ENCODE data around the gene SPDL1.
A peak's percentile ranks its signal among the peaks of the same experiment; 100 is the strongest.

Gene SPDL1

DNA sequence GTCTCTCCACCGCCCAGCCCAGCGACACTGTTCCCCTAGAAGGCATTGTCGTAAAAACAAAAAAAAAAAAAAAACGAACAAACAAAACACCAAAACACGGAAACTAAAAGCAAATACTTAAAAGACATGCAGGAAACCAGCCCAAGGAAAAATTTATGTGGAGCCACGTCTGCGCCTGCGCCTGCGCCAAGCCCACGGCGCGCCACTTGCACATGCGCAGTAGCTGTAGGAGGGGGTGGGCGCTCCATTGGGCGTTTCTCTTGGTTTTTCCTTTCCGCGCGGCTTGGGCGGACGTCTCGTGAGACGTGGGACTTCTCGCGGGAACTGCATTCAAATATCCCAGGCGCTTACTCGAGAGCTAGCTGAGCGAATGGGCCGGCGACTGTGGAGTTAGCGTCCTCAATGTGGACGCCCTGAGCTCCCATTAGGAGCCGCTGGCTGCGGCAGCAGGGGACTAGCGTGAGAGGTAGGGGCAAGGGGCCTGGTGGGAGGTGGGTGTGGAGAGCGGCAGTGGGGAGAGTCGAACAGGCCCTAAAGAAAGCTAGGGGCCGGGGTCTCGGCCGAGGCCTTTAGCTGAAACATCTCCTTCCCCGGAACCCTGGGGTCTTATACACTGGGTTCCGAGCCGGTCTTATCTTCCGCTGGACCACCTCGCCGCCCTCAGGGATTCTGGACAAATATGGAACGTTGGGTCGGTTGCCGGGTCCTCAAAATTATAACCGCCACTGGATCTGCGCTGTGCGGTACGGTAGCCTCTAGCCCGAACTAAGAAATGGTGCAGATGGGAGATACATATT, at the start of gene SPDL1:
SPDL1 (plus strand) TSS at position 350 of the 797 bp plus-strand sequence. CDS start 4,644 bp downstream, outside the sequence.
- peak; percentile 92 for DNase-seq

- no peak for DNase-seq
Measured at GRCh38 chr5:169534311-169534880, 49.2 kb upstream of the SPDL1 start.

GRCh38 chr5:169534939-169535338, 48.6 kb upstream of the SPDL1 start:
- no peak for DNase-seq

DNA sequence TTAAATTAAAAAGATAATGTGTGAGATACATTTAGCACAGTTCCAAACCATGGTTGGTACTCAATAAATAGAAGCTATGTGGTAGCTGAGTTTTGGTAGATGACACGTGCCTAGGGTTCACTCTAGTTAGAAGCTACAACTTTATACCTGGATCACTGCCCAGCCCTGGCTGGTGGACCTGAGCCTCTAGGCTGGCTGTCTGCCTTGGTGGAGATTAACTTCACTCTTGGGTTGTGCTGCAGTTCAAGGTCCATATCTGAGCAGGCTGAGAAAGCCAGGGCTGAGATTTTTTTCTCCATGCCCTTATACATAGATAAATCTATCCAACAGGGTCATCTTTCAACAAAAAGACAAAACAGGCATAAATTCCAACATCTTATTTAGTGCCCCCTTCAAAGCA, 44.6 kb upstream of the SPDL1 start:
- no peak for DNase-seq

DNA sequence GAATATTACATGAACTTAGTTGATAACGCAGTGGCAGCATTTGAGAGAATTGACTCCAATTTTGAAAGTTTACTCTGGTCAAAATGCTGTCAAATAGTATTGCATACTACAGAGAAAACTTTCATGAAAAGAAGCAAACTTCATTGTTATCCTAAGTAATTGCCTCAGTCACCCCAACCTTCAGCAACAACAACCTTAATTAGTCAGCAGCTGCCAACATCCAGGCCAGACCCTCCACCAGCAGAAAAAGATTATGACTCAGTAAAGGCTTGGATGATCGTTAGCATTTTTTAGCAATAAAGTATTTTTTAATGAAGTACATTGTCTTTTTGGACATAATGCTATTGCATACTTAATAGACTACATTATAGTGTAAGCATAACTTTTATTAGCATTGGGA, 40.8 kb upstream of the SPDL1 start:
- no peak for DNase-seq

DNA sequence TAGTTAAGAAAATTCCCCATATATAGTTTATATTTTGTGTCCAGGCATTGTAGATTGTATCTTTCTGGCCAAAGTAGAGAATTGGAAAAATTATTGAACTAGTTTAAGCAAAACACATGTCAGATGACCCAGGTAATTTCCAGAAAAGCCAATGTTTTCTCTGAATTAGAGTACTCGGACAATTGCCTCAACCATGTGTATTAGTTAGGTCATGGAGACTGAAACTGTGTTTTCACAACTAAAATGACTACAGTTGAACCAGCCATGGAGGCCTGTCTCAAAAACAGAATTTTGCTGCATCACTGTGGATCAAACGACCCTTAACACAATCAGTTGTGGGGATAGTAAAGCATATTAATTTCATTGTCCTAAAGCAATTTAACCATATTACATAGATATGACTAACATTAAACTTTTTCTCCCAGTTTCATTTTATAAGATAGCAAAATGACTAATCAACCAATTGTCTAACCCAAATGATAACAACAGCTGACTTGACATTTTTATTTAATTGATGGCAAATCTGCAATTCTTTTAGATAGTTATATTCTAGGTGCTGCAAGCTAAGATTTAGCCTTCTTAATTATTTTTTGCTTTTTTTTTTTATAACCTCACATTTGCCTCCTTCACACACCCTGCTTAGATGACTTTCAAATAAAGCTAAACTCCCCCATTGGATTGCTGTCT, 39.2 kb upstream of the SPDL1 start:
- no peak for DNase-seq

DNA sequence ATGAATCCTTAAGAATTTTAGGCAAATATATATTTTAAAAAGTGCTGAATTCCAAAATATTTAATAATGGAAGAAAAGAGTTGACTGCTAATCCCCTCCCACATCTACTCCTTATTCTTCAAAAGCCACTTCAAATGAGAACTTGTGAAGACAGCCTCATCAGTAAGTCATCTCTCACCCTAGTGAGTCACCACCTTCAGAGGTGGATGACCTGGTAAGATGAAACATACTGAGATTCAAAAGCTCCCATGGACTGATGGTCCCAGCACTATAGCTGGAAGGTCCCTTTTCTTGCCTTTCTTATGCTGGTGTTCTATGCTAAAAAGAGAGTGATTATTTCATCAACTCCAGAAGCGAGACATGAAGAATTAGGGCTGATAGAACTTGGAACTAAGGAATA, 37.8 kb upstream of the SPDL1 start:
- no peak for DNase-seq

DNA sequence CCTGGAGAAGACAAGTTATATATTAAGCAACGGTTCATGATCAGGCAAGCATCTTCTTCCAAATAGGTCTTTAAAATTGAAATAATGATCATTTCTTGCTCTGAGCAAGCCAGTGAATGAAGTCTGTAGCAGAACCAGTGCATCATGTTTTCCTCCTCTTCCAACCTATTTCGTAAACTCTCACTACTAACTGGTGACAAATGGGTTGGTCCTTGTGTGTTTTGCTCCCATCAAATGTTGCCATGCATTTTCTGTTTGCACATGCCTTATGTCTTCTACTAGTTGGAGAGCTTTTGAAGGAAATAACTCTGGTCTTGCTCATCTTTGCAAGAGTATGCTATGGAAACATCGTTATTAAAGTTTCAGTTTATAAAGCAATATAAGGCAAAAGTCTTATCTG, 37.2 kb upstream of the SPDL1 start:
- DNase-seq = no peak

GRCh38 chr5:169547508-169547907, 36.1 kb upstream of the SPDL1 start:
- no peak for DNase-seq

GRCh38 chr5:169548315-169548714, 35.3 kb upstream of the SPDL1 start:
- no peak for DNase-seq

DNA sequence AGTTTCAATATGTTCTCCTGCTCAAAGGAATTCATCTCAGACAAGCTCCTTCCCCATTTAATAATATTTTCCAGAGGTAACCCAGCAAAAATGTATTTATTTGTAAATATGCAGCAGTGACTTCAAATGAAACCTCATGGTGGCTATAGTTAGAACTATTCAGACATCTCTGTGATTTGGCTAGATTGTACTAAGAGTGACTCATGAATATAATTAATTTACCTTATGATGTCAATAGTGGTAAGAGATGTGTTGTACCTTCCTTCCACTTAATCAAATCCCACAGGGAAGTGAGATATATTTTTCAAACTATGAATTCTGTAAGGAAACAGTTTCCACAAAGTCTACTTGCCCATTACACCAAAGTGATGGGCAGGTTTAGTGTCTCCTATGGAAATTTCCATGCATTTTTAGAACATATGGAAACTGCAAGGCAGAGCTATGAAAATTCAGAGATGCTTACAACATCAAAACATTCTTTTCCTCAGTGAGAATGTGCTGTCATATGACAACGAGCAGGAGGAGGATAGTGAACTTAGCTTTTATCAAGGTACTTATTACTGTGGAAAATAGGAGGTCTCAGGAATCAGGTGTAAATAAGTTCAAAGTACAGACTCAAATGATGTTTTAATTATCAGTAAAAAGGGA, 34.0 kb upstream of the SPDL1 start:
- no peak for DNase-seq

DNA sequence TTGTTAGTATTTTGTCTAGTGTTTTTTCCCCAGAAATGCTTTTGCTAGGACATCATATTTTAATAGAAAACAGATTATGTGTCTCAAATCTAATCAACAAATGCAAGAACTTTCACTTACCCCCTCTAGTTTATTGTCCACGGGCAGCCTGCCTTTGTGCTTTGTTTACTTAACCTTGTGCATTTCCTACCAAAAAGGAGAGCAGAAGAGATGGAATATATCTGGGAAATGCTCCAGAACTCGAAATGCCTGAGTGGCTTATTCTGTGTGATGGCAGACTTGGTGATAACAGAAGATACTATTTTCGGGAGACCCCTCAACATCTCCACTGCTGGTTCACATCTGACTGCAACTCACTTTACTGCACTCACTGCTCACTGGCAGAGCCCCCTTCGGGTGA, 33.3 kb upstream of the SPDL1 start:
- DNase-seq = no peak

GRCh38 chr5:169551146-169551545, 32.4 kb upstream of the SPDL1 start:
- DNase-seq = no peak

DNA sequence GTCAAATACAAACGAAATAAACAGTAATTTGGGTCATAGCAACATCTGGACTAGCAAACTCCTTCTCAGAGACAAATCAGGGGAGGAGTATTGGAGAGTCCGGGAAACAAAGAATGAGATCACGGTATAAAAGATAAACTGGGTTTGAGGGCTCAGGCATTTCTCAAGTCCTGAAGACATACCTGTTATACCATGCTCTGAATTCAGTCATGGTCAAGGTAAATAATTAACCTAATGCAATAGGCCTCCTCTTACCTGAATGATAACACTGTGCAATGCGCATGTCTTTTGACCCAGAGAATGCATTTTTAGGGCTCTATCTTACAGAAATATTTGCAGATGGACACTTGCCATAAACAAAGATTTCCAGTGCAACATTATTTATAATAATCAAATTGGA, 31.9 kb upstream of the SPDL1 start:
- DNase-seq = no peak

GRCh38 chr5:169554251-169554650, 29.3 kb upstream of the SPDL1 start:
- DNase-seq = no peak

- no peak for DNase-seq
Measured at GRCh38 chr5:169557838-169558237, 25.7 kb upstream of the SPDL1 start.

DNA sequence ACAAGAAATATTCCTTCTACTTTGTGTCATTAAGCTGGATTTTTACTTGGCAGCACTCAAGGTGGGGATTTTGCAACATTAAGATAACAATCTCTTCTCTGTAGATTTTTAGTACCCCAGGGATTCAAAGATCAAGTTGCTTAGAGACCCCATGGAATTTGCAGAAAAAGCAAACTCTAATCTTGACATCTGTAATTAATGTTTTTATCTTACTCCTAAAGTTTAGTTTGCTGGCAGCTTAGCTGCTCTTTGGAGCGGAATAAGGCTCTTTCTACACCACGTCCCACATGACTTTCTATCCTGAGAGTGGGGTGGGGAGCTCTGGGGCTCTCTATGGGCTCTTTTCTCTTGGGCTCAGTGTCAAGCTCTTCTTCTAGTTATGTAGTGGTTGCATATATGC, 21.7 kb upstream of the SPDL1 start:
- DNase-seq = no peak

DNA sequence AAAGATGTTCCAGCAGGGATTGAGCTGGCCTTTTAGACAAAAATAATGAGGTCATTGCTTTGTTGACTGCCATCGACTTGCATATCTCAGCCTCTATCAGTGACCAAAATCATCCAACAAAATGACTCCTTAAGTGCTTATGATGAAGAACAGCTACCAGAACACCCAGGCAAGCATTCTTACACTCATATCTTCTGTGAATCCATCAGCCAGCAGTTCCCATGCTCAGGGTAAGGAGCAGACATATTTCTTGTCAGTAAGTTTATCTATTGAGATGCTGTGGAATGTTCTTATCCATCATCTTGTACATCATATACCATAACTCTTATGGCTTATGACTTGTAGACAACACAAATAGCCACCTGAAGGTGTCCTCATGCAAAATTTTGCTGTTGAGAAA, 20.2 kb upstream of the SPDL1 start:
- DNase-seq = no peak

- DNase-seq = no peak
Measured at GRCh38 chr5:169566202-169566601, 17.4 kb upstream of the SPDL1 start.

DNA sequence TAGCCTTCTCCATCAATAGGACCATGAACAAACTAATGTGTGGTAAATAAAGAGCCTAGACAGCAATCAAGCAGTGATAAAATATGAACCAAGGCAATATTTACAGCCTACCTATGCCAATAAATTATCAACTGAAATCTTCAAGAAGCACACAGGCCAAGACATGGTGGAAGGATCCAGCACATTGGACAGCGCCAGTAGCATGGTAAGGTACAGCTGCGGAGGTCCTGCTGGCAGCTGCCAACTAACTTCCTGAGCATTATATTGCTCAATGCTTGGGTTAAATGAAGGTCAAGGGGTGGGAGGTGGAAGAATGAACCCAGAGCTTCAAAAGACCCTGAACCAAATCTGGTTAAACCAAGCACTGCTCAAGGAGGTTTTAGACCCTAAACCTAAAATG, 16.5 kb upstream of the SPDL1 start:
- DNase-seq = no peak

- no peak for DNase-seq
Measured at GRCh38 chr5:169569513-169569912, 14.1 kb upstream of the SPDL1 start.

DNA sequence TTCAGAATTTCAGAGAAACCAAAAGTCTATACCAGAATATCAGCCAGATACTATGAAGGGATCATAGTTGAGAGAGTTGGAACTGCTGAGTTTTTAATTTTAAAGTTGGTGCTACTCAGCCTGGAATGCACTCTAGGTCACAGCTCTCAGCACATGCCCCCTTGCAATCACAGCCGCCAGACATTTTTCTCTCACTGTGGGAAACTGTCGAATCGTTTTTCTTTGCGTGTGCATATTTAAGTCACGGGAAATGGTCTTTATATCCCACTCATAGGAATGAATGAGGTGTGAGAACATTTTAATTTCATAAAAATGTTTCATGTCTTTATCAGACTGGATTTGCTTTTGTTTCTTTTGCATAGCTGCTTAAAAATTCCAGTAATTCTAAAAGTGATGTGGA, 12.2 kb upstream of the SPDL1 start:
- DNase-seq = no peak

DNA sequence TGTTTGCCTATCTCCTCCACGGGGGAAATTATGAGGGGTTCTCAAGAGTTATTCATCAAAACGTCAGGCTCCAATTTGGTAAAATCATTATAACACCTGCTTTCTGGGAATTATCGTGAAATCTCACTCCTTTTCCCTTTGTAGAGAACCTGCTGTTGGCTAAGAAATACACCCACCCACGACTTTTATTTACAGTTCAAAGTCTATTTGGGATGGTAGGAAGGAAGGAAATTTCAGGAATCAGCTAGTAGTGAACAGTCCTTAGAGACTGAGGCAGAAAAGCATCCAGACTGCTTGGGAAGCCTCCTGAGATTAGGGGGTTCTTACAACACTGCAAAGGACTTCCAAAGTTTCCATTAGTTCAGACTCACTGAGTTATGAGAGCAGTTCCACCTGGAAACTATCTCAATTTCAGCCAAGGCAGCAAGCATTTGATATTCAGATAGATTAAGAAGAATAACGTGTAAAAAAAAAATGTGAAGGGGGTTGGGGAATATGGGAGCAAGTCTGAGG, 9.4 kb upstream of the SPDL1 start:
- DNase-seq = no peak

- no peak for DNase-seq
Measured at GRCh38 chr5:169576181-169576598, 7.4 kb upstream of the SPDL1 start.

All from activated naive CD4-positive, alpha-beta T cell treated with anti-CD3 and anti-CD28 coated beads, Interleukin-2, amount 50 U/mL, for 16 hours (primary cell).